ENCODE results near the gene ELFN1.

The ELFN1 gene

GRCh38 chr7:1696671-1697498 lies 26.8 kb downstream of the ELFN1 start:
- no peak for DNase-seq

- DNase-seq = no peak
Observed at GRCh38 chr7:1697499-1698125, 27.5 kb downstream of the ELFN1 start.

- no peak for DNase-seq
Observed at GRCh38 chr7:1698201-1698600, 28.1 kb downstream of the ELFN1 start.

GRCh38 chr7:1698951-1699350 lies 28.9 kb downstream of the ELFN1 start:
- DNase-seq = no peak

- DNase-seq = no peak
Observed at GRCh38 chr7:1700086-1700485, 30.0 kb downstream of the ELFN1 start.

GRCh38 chr7:1700536-1701333 lies 30.7 kb downstream of the ELFN1 start:
- DNase-seq = no peak

- no peak for DNase-seq
Observed at GRCh38 chr7:1702652-1703051, 32.6 kb downstream of the ELFN1 start.

GRCh38 chr7:1703441-1703840 lies 33.4 kb downstream of the ELFN1 start:
- DNase-seq = no peak

GRCh38 chr7:1703871-1704810 lies 34.1 kb downstream of the ELFN1 start:
- no peak for DNase-seq

GRCh38 chr7:1704811-1705738 lies 35.0 kb downstream of the ELFN1 start:
- DNase-seq = no peak

- no peak for DNase-seq
Observed at GRCh38 chr7:1705856-1706255, 35.8 kb downstream of the ELFN1 start.

- DNase-seq = no peak
Observed at GRCh38 chr7:1706381-1706720, 36.3 kb downstream of the ELFN1 start.

GRCh38 chr7:1706721-1707613 lies 36.9 kb downstream of the ELFN1 start:
- DNase-seq = no peak

- DNase-seq = no peak
Observed at GRCh38 chr7:1707756-1708595, 37.9 kb downstream of the ELFN1 start.

GRCh38 chr7:1708596-1709251 lies 38.6 kb downstream of the ELFN1 start:
- no peak for DNase-seq

GRCh38 chr7:1709281-1709680 lies 39.2 kb downstream of the ELFN1 start:
- DNase-seq = no peak

- no peak for DNase-seq
Observed at GRCh38 chr7:1709900-1710299, 39.8 kb downstream of the ELFN1 start.

GRCh38 chr7:1710936-1711335 lies 40.9 kb downstream of the ELFN1 start:
- DNase-seq = no peak
